K562 (cell line): ENCODE data around the gene NRP1. TPM values are rescaled to one million over a fixed set of nuclear protein-coding genes. Genes with fewer than 3 reads are reported as not detected.

Experiments
- ATAC-seq: fragments of 200-7000 bp; cut with Tn5 transposase; 3 replicates; pipeline ENCODE4 v1.9.1; 2020; ENCODE audit warnings: moderate library complexity
- BruUV-seq: library from RNA; stranded (reverse); fragments of 400-500 nt; replicated peaks from 2 replicates; lab custom pipeline; 2021; lab: Mats Ljungman, UMichigan
- CTCF ChIA-PET: fragments of 300-600 bp; formaldehyde crosslinking; extraction: SDS; loops from one replicate; lab custom pipeline; 2021; ENCODE audit warnings: low intra/inter-chr PET ratio; lab: Yijun Ruan, JAX
- POLR2A ChIA-PET: fragments of 300-600, 350-650 bp; sonication (Branson Sonifier 250); formaldehyde crosslinking; extraction: SDS; loops from one replicate; lab custom pipeline; 2021; ENCODE audit warnings: antibody characterized with exemption, inconsistent platforms; lab: Yijun Ruan, JAX
- DNase-seq, 4 experiments: peaks; one replicate each; pipeline versions ENCODE4 v3.0.0 to v3.0.0-alpha.2; 2011 to 2018; ENCODE audit warnings: low spot score in 3 of 4, mixed read lengths in 3 of 4; ENCODE audit errors: extremely low read depth in 1 of 4
- FAIRE-seq: peaks from 2 replicates; lab custom pipeline; 2011; peaks lifted over from hg19 to GRCh38; lab: Jason Lieb, UNC
- H2AFZ ChIP-seq: 2 replicates; pipeline ENCODE4 v1.6.0; 2011; ENCODE audit warnings: low read depth, low read length, control low read depth, inconsistent platforms
- H3K27ac ChIP-seq: fragments of 200-600 bp; 3 replicates; pipeline ENCODE4 v1.8.0; 2011; ENCODE audit warnings: low read depth, mild to moderate bottlenecking, control low read depth, inconsistent platforms, low read length, moderate library complexity, mixed read lengths; ENCODE audit errors: extremely low read depth
- H3K27me3 ChIP-seq, 2 experiments: fragments of 300-600 bp in 1 of 2; 2 replicates in 1 of 2; 3 replicates in 1 of 2; pipeline versions ENCODE4 v1.6.0 to v1.8.0; 2011; ENCODE audit warnings: inconsistent platforms in 2 of 2, low read length in 2 of 2, mild to moderate bottlenecking in 1 of 2, mixed read lengths in 1 of 2, moderate library complexity in 1 of 2; ENCODE audit not compliant: control insufficient read depth in 2 of 2, insufficient read depth in 2 of 2
- H3K36me3 ChIP-seq: fragments of 300-600 bp; 3 replicates; pipeline ENCODE4 v1.8.0; 2011; ENCODE audit warnings: mild to moderate bottlenecking, low read length, inconsistent platforms; ENCODE audit not compliant: control insufficient read depth, insufficient read depth
- H3K4me1 ChIP-seq, 2 experiments: fragments of 200-600 bp in 1 of 2; replicated peaks in 1 of 2; 2 replicates in 1 of 2; 3 replicates in 1 of 2; pipeline versions ENCODE4 v1.5.1 to v1.8.0; 2011; ENCODE audit warnings: inconsistent platforms in 2 of 2, low read length in 2 of 2, mild to moderate bottlenecking in 1 of 2, mixed read lengths in 1 of 2, moderate library complexity in 1 of 2; ENCODE audit not compliant: control insufficient read depth in 2 of 2, insufficient read depth in 2 of 2
- H3K4me2 ChIP-seq: 2 replicates; pipeline ENCODE4 v1.6.1; 2011; ENCODE audit warnings: low read length, control low read depth, inconsistent platforms, mixed read lengths; ENCODE audit not compliant: insufficient read depth
- H3K4me3 ChIP-seq: fragments of 200-600 bp; sonication (generic), shearing (Covaris generic); 2 replicates; pipeline ENCODE4 v1.5.1; 2016; ENCODE audit warnings: control low read depth, inconsistent platforms
- H3K79me2 ChIP-seq: fragments of 200-600 bp; 3 replicates; pipeline ENCODE4 v1.8.0; 2011; ENCODE audit warnings: low read length, inconsistent platforms; ENCODE audit not compliant: control insufficient read depth, insufficient read depth
- H3K9ac ChIP-seq, 2 experiments: 2 replicates each; pipeline versions ENCODE4 v1.6.0 to v1.6.1; 2011; ENCODE audit warnings: low read depth in 2 of 2, low read length in 2 of 2, control low read depth in 1 of 2, inconsistent platforms in 1 of 2, mild to moderate bottlenecking in 1 of 2, mixed read lengths in 1 of 2; ENCODE audit not compliant: insufficient read depth in 1 of 2
- H3K9me1 ChIP-seq: one replicate; pipeline ENCODE4 v1.6.0; 2011; ENCODE audit warnings: inconsistent platforms, mild to moderate bottlenecking, low read length, moderate library complexity; ENCODE audit not compliant: control insufficient read depth, insufficient read depth
- H3K9me3 ChIP-seq: replicated peaks from 2 replicates; pipeline ENCODE4 v1.5.1; 2011; ENCODE audit warnings: low read depth, low read length, inconsistent platforms; ENCODE audit not compliant: control insufficient read depth, insufficient read depth
- H4K20me1 ChIP-seq: replicated peaks from 2 replicates; pipeline ENCODE4 v1.6.1; 2011; ENCODE audit warnings: low read length, inconsistent platforms, mixed read lengths; ENCODE audit not compliant: control insufficient read depth, insufficient read depth
- ARID3A ChIP-seq: IDR thresholded peaks from 2 replicates; pipeline ENCODE4 v1.6.1; 2012; ENCODE audit warnings: low read depth, low read length, improper control_type of control experiment, borderline replicate concordance
- ASH1L ChIP-seq: fragments of 450-650 bp; IDR thresholded peaks from 2 replicates; pipeline ENCODE4 v1.6.1; 2018; ENCODE audit warnings: borderline replicate concordance, mild to moderate bottlenecking, low read depth; ENCODE audit not compliant: partially characterized antibody
- CHD1 ChIP-seq: fragments of 200-600 bp; sonication (generic); IDR thresholded peaks from one replicate; pipeline ENCODE4 v1.6.1; 2012; ENCODE audit warnings: mild to moderate bottlenecking, moderate library complexity, low read length, inconsistent platforms
- E2F8 ChIP-seq: fragments of 450-650 bp; IDR thresholded peaks from 2 replicates; pipeline ENCODE4 v1.7.1; 2018; ENCODE audit warnings: mild to moderate bottlenecking, low read depth; ENCODE audit not compliant: partially characterized antibody
- HSF4 ChIP-seq: fragments of 250-450 bp; sonication (Bioruptor Pico); IDR thresholded peaks from 2 replicates; pipeline ENCODE4 v2.1.2; 2022; ENCODE audit warnings: mild to moderate bottlenecking, moderate library complexity, borderline replicate concordance
- IRF2 ChIP-seq: sonication (generic); formaldehyde crosslinking; IDR thresholded peaks from 2 replicates; pipeline ENCODE4 v1.8.1; 2022; ENCODE audit warnings: mild to moderate bottlenecking, missing genetic modification reagents
- JUND ChIP-seq, 2 experiments: IDR thresholded peaks; 2 replicates in 1 of 2; 3 replicates in 1 of 2; pipeline ENCODE4 v1.6.1; 2011; ENCODE audit warnings: borderline replicate concordance in 2 of 2, low read depth in 2 of 2, low read length in 2 of 2, improper control_type of control experiment in 1 of 2, missing biosample characterization in 1 of 2, missing genetic modification characterization in 1 of 2, missing genetic modification reagents in 1 of 2
- NFYB ChIP-seq: IDR thresholded peaks from 2 replicates; pipeline ENCODE4 v1.6.1; 2011; ENCODE audit warnings: mild to moderate bottlenecking, moderate library complexity; ENCODE audit not compliant: insufficient read length; ENCODE audit errors: extremely low read depth
- NONO ChIP-seq, 2 experiments: fragments of 200-400 bp in 1 of 2; fragments of 450-650 bp in 1 of 2; formaldehyde crosslinking in 1 of 2; IDR thresholded peaks; 2 replicates each; pipeline ENCODE4 v1.6.1; 2017; ENCODE audit warnings: low read depth in 2 of 2, mild to moderate bottlenecking in 2 of 2, moderate library complexity in 2 of 2, low read length in 1 of 2
- NR1H2 ChIP-seq: sonication (generic); formaldehyde crosslinking; IDR thresholded peaks from 2 replicates; pipeline ENCODE4 v1.4.0; 2020; ENCODE audit warnings: mild to moderate bottlenecking, missing genetic modification reagents
- PYGO2 ChIP-seq: fragments of 450-650 bp; IDR thresholded peaks from 2 replicates; pipeline ENCODE4 v1.6.1; 2016; ENCODE audit warnings: mild to moderate bottlenecking, missing genetic modification characterization, moderate library complexity, missing compliant biosample characterization
- RBM25 ChIP-seq: fragments of 200-400 bp; formaldehyde crosslinking; IDR thresholded peaks from 2 replicates; pipeline ENCODE4 v1.6.1; 2018; ENCODE audit warnings: low read length, low read depth, moderate library complexity; ENCODE audit not compliant: severe bottlenecking
- RHOXF2B ChIP-seq: fragments of 250-450 bp; sonication (Bioruptor Pico); conservative IDR thresholded peaks from 2 replicates; pipeline ENCODE4 v1.5.1; 2021
- RUNX1 ChIP-seq: sonication (generic); IDR thresholded peaks from 2 replicates; pipeline ENCODE4 v1.6.1; 2016; ENCODE audit warnings: antibody characterized with exemption, low read depth
- SAFB ChIP-seq: fragments of 200-400 bp; formaldehyde crosslinking; IDR thresholded peaks from 2 replicates; pipeline ENCODE4 v1.6.1; 2017; ENCODE audit warnings: low read depth, low read length, borderline replicate concordance
- SIRT6 ChIP-seq: IDR thresholded peaks from one replicate; pipeline ENCODE4 v1.6.1; 2012; ENCODE audit warnings: low read depth, mild to moderate bottlenecking, control low read depth, inconsistent platforms, low read length, moderate library complexity
- SOX6 ChIP-seq: fragments of 450-650 bp; IDR thresholded peaks from 2 replicates; pipeline ENCODE4 v1.6.1; 2014; ENCODE audit warnings: mild to moderate bottlenecking
- ZNF133 ChIP-seq: fragments of 250-450 bp; sonication (Bioruptor Pico); IDR thresholded peaks from 2 replicates; pipeline ENCODE4 v1.4.0; 2020; ENCODE audit warnings: mild to moderate bottlenecking
- ZNF316 ChIP-seq: fragments of 450-650 bp; IDR thresholded peaks from 2 replicates; pipeline ENCODE4 v1.6.1; 2016
- WGBS: fragments of 100-300 bp; shearing (Covaris generic); methylation state at CpG from one replicate; pipeline ENCODE4 v1.1.6; 2016; ENCODE audit warnings: low coverage, mixed read lengths; ENCODE audit not compliant: insufficient coverage; ENCODE audit errors: missing lambda C conversion rate; 5-methylcytosine and 5-hydroxymethylcytosine counted together
- in situ Hi-C: fragments of 300-500 bp; cut with MboI; formaldehyde crosslinking; loops from 4 replicates; pipeline ENCODE4 v1.15.0; 2018; ENCODE audit warnings: inconsistent platforms, mixed read lengths
- intact Hi-C: fragments of 100-400 bp; cut with micrococcal nuclease; formaldehyde crosslinking; loops from 2 replicates; pipeline ENCODE4 v1.14.2; 2022
- polyA plus RNA-seq, 8 experiments: library from polyadenylated mRNA; depleted of rRNA in 4 of 8; stranded (reverse) in 5 of 8; unstranded in 3 of 8; fragments of >200 nt; fragmentation: Nextera tagmentation in 2 of 8; fragmentation: Illumina TruSeq in 1 of 8; extraction: Ambion mirVana in 2 of 8; extraction: Trizol in 1 of 8; gene quantifications; 2 replicates each; pipeline versions ENCODE4 v1.2.1 to v1.2.3, GENCODE V29; 2011 to 2014; ENCODE audit warnings: inconsistent platforms in 1 of 8, missing spikeins in 1 of 8
- total RNA-seq, 7 experiments: library from RNA; depleted of rRNA in 6 of 7; stranded (reverse); fragments of >200 nt in 6 of 7; fragmentation: Illumina TruSeq in 2 of 7; extraction: Trizol in 2 of 7; gene quantifications; 2 replicates each; pipeline versions ENCODE4 v1.2.1 to v1.2.3, GENCODE V29; 2011 to 2021; ENCODE audit warnings: low replicate concordance in 1 of 7

Gene NRP1
- total and polyA plus RNA-seq, 9 of the 15 experiments (the other 6 are each of a cell fraction or from before 2014, with no cell fraction given) = 0.01 to 0.38 (median 0.04) TPM; not detected in 5

- ChIA-PET CTCF (no interaction called here), POLR2A (no interaction called here)
- Histone ChIP-seq H3K4me1 (no peaks in the 10 kb centered on the region), H3K4me3 (no peak overlapping the region), H3K27ac (no peak overlapping the region), H3K9me3 (no peaks in the 10 kb centered on the region), H3K4me2 (no peak overlapping the region), H3K9me1 (no peaks in the 10 kb centered on the region), H2AFZ (no peak overlapping the region), H3K79me2 (no peaks in the 10 kb centered on the region), H3K36me3 (no peaks in the 10 kb centered on the region), H3K27me3 (0 out of 5 replicates have a peak, but pooled peaks cover 0 to 5% of the 10 kb centered on the region in 2 experiments), H3K9ac (no peak overlapping the region), H4K20me1 (no peaks in the 10 kb centered on the region)
- in situ Hi-C loops = no loop called here
- ATAC-seq = no peak
- DNase-seq = no peak
- intact Hi-C loops = no loop called here
- no TSS peak for BruUV-seq
- WGBS = 0% methylated on average over 2 of the region's 2 CpGs
- TF ChIP-seq SIRT6 (no peak), PYGO2 (tag) (no peak), RBM25 (no peak), SAFB (no peak), NR1H2 (no peak), JUND (IDR thresholded peaks at IDR 0.05; ENCODE audit: borderline replicate concordance, low read depth, low read length) (no peak), JUND (tag; IDR thresholded peaks at IDR 0.05; ENCODE audit: borderline replicate concordance, low read depth, low read length) (no peak), RUNX1 (no peak), ASH1L (no peak), NONO (IDR thresholded peaks at IDR 0.05; ENCODE audit: low read depth in 2 of 2, low read length in 1 of 2) (no peak), E2F8 (no peak), ZNF316 (no peak), RHOXF2B (no peak), IRF2 (CRISPR knock-in tag) (no peak), ARID3A (no peak), ZNF133 (no peak), HSF4 (CRISPR knock-in tag) (no peak), SOX6 (no peak), NFYB (no peak), CHD1 (no peak)
- no peak for FAIRE-seq
Measured at GRCh38 chr10:33176688-33177087, 157.8 kb downstream of the NRP1 start.
